ENCODE data around the gene VAV2. TPM values are rescaled to one million over a fixed set of nuclear protein-coding genes. Genes with fewer than 3 reads are reported as not detected.

The VAV2 gene
- polyA plus RNA-seq, 4 donors, result 36.1 to 47.8 (median 36.3) TPM

- DNase-seq (ENCODE audit: low read depth in 4 of 4, low spot score in 3 of 4), result no peak
Measured at GRCh38 chr9:133884907-133885744, 107.0 kb downstream of the VAV2 start.

DNA sequence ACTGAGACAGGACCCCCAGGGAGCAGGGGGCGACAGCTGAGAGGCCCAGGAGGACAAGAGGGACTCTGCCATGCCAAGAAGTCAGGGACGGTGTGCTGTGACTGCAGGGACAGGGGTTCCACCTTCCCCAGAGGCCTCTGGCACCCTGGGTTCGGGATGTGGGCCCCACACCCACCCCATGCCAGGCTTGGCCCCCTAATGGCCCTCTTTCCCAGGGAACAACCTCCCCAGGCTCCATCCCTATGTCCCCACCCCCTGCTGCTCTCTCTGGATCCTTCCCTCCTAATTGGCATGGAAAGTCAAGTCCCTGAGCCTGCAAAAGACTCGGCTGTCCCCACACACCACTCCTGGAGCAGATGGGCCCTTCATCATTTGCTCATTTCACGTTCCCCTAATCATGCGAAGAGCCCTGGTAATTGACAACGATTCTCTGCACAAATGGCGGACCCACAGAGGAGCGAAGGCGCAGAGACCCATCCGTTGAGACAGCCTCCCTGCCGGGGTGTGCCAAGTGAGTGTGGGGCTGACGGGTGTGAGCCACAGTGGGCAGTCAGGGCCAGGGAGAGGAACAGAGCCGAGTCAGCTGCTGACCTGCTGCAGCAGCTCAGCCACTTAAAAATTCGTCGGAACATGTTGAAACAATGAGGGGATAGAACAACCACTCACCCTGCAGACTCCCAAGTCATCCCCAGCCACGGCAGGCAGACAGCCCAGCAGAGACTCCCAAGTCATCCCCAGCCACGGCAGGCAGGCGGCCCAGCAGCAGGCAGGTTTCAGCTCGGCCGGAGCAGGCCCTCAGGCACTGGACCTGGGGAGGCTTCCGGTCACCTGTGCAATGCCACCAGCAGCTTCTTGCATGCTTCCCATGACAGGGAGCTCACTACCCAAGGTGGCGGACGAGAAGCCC lies 109.0 kb downstream of the VAV2 start:
- no peak for DNase-seq (ENCODE audit: low read depth in 4 of 4, low spot score in 3 of 4)

GRCh38 chr9:133881671-133882381 lies 110.3 kb downstream of the VAV2 start:
- DNase-seq (ENCODE audit: low read depth in 4 of 4, low spot score in 3 of 4), result no peak

- DNase-seq (ENCODE audit: low read depth in 4 of 4, low spot score in 3 of 4), result no peak
Measured at GRCh38 chr9:133880851-133881661, 111.1 kb downstream of the VAV2 start.

DNA sequence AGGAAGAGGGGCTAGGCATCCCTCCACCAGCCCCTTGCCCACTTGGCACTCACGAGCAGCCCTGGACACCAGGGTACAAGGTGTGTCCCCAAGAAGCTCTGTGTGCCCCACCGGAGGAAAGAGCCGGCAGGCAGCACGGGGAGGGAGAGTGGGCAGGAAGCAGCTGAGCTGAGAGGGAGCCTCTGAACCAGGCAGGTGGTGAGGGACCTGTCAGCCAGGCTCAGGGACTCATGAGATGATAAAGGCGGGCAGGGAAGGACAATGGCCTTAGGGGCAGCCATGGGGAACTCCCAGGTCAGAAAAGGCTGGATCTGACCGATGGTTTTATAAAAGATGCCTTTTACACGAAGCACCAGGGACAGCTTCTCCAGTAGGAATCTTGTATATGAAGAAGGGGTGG lies 112.0 kb downstream of the VAV2 start:
- no peak for DNase-seq (ENCODE audit: low read depth in 4 of 4, low spot score in 3 of 4)

DNA sequence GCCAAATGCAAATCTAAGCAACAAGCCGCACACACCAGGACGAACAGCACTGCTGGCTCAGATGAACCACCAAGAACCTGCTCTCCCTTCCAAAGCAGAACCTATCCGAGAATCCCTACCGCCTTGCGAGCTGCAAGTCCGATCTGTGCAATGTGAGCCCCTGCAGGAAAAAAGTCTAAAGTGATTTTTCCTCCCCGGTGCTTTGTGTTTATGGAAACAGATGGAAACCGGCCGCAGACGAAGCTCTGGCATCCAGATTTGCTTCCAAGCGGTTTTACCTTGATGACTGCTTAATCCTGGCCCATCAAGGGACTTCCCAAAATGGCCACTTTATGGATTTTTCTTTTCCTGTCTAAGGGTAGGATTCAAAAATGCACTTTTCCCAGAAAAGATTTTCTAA lies 112.5 kb downstream of the VAV2 start:
- DNase-seq (ENCODE audit: low read depth in 4 of 4, low spot score in 3 of 4), result no peak

DNA sequence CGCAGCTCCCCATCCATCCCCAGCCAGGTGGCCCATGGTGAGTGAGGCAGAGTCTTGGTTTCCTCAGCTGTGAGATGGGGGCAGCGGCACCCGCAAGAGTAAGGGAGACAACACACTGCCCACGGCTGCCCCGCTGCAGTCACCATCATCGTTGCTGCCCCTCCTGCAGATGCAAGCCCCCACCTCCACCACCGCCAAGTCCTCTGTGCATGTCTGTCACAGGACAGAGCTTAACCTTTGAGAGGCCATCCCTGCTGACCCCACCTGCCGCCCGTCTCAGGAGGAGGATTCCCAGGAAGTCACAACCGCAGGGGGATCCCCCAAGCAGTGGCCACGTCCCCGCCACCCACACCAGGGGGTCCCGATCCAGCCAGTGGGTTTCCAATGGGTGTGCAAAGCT lies 113.7 kb downstream of the VAV2 start:
- DNase-seq (ENCODE audit: low read depth in 4 of 4, low spot score in 3 of 4), result no peak

DNA sequence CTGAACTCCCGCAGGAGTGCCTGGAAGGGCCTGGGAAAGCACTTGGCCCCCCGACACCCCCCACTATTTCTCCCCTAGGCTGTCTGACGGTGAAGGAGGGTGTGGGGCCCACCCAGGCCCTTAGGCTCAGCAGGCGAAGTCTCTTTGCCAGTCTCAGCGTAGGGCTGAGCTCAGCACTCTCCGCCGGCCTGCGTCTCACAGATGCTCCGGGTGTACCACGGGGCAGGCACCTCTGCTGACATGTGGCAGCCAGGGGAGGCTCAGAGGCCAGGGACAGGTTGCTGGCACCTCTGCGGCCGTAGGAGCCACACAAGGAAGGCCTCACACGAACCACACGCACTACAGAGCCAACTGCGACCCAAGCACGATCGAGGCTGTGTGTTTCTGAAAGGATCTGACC lies 114.2 kb downstream of the VAV2 start:
- no peak for DNase-seq (ENCODE audit: low read depth in 4 of 4, low spot score in 3 of 4)

DNA sequence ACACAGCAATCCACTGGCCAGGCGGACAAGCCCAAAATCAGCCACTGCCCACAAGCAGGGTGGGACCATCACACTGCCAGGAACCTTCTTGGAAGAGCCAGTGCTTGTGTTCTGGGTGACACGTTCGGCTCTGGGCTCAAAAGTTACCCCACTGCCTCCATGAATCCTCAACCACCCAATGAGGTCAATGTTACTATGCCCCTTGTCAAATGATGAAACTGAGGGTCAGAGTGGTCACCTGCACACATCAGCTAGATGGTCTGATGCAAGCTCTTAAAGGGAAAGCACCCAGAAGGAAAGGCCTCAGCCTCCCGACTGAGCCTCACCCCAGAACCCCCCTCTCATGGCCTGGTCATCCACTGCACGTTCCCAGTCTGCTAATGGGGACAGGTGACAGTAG lies 114.8 kb downstream of the VAV2 start:
- DNase-seq (ENCODE audit: low read depth in 4 of 4, low spot score in 3 of 4), result no peak

DNA sequence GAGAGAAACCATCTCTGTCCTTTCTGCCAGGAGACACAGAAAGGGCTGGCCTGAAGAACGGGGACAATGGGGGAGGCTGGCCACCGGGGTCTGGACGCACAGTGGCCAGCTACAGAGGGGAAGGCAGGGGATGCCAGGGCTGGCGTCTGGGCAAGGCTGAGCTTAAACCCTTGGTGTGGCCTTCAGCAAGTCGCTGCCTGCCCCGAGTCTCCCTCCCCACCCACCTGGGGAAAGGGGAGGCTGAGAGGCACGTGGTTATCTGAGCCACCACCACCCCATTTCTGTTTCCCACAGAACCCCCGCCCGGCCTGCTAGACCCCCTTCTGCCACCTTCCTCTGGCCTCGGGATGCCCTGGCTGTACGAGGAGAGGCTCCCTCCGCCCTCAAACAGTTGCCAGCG lies 115.3 kb downstream of the VAV2 start:
- DNase-seq (ENCODE audit: low read depth in 4 of 4, low spot score in 3 of 4), result no peak

DNA sequence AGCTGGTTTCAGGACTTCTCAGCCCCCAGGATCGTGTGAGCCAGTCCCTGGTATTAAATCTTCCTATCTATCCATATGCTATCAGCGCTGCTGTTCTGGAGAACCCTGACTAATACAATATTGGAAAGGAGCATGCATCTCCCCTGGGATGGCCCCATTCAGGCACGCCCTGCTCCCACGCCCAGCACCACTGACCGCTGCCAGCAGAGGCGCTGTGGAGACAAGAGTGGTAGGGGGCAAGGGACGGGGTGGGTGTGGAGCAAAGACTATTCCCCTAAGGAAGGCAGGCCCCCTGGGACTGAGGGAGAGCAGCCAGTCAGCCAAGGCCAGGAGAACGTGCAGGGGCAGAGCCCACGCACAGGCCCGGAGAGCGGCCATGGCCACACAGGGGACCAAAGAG lies 116.0 kb downstream of the VAV2 start:
- no peak for DNase-seq (ENCODE audit: low read depth in 4 of 4, low spot score in 3 of 4)

DNA sequence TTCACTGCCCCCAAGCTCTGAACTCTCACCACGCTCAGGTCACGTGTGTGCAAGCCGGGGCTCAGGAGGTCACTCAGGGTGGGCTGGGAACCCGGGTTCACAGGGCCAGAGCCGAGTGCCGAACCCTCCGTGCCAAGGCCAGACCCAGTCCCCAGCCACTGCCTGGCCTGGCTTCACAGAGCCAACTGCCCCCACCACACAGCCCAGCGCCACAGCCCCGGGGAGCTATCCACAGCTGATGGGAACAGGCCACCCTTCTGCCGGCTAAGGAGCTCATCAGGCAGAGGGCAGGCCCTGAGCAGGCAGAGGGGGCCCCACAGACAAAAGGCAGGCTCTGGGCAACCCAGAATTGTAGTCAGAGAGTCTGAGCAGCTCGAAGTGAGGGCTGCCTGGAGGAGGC lies 117.0 kb downstream of the VAV2 start:
- DNase-seq (ENCODE audit: low read depth in 4 of 4, low spot score in 3 of 4), result no peak

GRCh38 chr9:133874659-133875058 lies 117.5 kb downstream of the VAV2 start:
- no peak for DNase-seq (ENCODE audit: low read depth in 4 of 4, low spot score in 3 of 4)

DNA sequence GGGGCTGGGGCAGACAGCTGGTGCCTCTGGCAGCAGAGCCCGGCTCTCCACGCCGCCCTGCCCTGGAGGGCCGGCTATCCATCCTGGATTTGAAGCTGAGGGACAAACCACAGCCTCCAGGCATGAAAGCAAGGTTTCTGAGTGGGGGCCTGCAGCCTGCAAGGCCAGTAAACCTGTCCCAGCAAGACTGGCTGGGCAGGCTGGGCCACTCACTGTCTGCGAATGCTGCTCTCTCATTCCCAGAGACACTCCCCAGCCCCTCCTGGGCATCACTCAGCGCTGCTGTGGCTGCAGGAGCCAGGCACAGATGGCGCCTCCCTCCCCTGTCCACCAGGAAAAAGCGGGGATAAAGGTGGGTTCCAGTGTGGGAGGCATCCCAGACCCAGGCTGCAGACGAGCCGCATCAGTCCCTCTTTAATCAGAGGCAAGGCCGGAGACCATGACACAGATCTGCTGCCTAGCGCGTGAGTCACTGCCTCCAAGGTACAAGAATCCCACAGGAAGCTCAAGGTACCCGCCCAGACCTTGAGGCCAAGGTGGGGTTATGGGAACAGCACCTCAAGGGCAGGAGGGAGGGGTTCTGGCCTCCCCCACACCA lies 118.0 kb downstream of the VAV2 start:
- DNase-seq (ENCODE audit: low read depth in 4 of 4, low spot score in 3 of 4), result no peak

DNA sequence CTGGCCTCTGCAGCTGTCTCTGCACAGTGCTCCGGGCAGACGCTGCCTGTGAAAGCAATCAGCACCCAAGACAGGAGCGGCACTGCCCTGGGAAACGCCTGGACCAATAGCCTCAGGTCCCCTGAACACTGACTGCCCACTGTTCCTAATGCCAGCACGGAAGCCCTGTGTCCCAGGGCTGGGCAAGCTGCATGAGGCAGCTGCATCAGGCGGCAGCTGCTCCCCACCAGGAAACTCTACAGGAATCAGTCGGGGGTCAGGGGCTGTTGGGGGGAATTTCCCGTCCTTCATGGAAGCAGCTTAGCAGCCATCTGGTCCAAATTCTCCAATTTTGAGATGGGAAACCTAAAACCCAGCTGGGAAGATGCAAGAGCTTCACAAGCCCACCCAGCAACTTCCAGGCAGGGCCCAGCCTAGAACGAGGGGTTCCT lies 118.6 kb downstream of the VAV2 start:
- DNase-seq (ENCODE audit: low read depth in 4 of 4, low spot score in 3 of 4), result no peak

DNA sequence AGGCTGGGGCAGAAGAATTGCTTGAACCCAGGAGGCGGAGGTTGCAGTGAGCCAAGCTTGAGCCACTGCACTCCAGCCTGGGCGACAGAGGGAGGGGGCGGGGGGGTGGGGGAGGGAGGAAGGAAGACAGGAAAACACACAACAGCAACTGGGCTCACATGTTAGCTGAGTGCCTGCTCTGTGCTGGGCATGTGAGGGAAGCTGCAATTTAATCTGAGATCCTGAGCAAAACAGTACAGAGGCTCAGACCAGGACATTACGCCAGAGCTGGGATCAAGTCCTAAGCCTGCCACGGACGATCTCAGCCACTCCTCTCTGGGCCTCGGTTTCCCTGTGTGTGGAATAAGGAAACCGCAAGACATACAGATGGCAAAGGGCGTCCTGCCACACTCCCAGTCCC lies 119.1 kb downstream of the VAV2 start:
- DNase-seq (ENCODE audit: low read depth in 4 of 4, low spot score in 3 of 4), result no peak

- DNase-seq (ENCODE audit: low read depth in 4 of 4, low spot score in 3 of 4), result no peak
Measured at GRCh38 chr9:133870598-133871595, 121.2 kb downstream of the VAV2 start.

DNA sequence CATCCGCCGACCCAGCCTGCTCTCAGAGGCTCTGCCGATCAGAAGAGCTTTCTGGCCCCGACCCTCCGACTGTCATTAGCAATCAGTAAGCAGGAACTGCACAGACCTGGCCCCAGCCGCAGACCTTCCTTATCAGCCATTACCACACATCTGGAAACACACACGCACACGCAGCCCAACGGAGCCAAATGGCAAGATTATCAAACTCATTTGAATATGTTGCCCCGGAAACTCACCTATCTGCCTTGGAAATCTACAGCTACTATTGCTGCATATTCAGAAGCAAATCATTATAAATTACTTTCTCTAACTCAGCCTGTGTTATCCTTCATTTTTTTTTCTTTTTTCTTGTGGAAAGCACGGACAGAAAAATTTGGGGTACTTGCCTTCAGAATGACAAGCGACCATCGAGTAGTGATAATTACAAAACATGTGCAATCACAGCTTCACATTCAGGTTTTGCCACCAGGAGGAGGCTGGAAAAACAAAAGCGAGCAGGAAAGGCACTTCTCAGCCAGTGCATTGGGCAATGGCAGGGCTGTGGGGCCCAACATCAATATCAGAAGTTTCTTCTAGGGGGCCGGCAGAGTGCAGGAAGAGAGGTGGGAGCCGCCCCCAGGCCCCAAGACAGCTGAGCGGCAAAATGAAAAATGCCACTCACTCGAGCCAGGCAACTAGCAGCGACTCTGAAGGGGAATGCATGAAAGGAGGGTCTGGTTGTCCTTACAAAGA lies 122.3 kb downstream of the VAV2 start:
- DNase-seq (ENCODE audit: low read depth in 4 of 4, low spot score in 3 of 4), result no peak
